ENCODE data around the gene SIX5.

Gene SIX5

GRCh38 chr19:45785097-45785496 is 16.0 kb upstream of the SIX5 start:
- no peak for DNase-seq (ENCODE audit: low read depth)
- no peak overlapping the region for H3K4me3 ChIP-seq (ENCODE audit: low read length)
- no peak for TF ChIP-seq CTCF (conservative IDR thresholded peaks at IDR 0.05; ENCODE audit: low read depth, low read length)

GRCh38 chr19:45784096-45784495 is 15.0 kb upstream of the SIX5 start:
- no peak for TF ChIP-seq CTCF (conservative IDR thresholded peaks at IDR 0.05; ENCODE audit: low read depth, low read length)
- H3K4me3 ChIP-seq (ENCODE audit: low read length): no peak overlapping the region
- DNase-seq (ENCODE audit: low read depth): no peak

GRCh38 chr19:45782820-45783785 is 14.1 kb upstream of the SIX5 start:
- peak; percentile 22 for TF ChIP-seq CTCF (conservative IDR thresholded peaks at IDR 0.05; ENCODE audit: low read depth, low read length)
- no peak for DNase-seq (ENCODE audit: low read depth)
- H3K4me3 ChIP-seq (ENCODE audit: low read length): peak overlapping the region; percentile 54

- peak within 1 kb of the TSS; percentile 54 for H3K4me3 ChIP-seq (ENCODE audit: low read length)
- no peak for TF ChIP-seq CTCF (conservative IDR thresholded peaks at IDR 0.05; ENCODE audit: low read depth, low read length)
- DNase-seq (ENCODE audit: low read depth): no peak
Measured at GRCh38 chr19:45782162-45782691, 13.2 kb upstream of the SIX5 start, which contains the start of gene DMPK. Gene DMPK, minus strand, starts transcription at chr19:45782490. Its CDS starts 138 bp downstream, at chr19:45782352.

- TF ChIP-seq CTCF (conservative IDR thresholded peaks at IDR 0.05; ENCODE audit: low read depth, low read length): no peak
- H3K4me3 ChIP-seq (ENCODE audit: low read length): peak overlapping the region; percentile 54
- DNase-seq (ENCODE audit: low read depth): no peak
Measured at GRCh38 chr19:45781214-45782161, 12.4 kb upstream of the SIX5 start.

- TF ChIP-seq CTCF (conservative IDR thresholded peaks at IDR 0.05; ENCODE audit: low read depth, low read length): no peak
- peak overlapping the region; percentile 54 for H3K4me3 ChIP-seq (ENCODE audit: low read length)
- no peak for DNase-seq (ENCODE audit: low read depth)
Measured at GRCh38 chr19:45780448-45781213, 11.6 kb upstream of the SIX5 start.
